Endodermal cell (in vitro differentiated cells): Measurements from ENCODE around the gene DCAF10. TPM values are rescaled to one million over a fixed set of nuclear protein-coding genes. Genes with fewer than 3 reads are reported as not detected.
"Not testable (repeated sequence)": the region's sequence is repeated elsewhere in the genome, so short reads cannot be mapped to it uniquely, and the experiment has no call there.

Experiments used
- DNase-seq: peaks from one replicate; pipeline ENCODE4 v3.0.0-alpha.2; 2017
- H3K27ac ChIP-seq: 2 replicates; pipeline ENCODE4 v1.5.1; 2013; ENCODE audit warnings: mild to moderate bottlenecking, low read depth, low read length, moderate library complexity
- H3K27me3 ChIP-seq: 2 replicates; pipeline ENCODE4 v1.6.1; 2013; ENCODE audit warnings: mild to moderate bottlenecking, low read length, moderate library complexity; ENCODE audit not compliant: insufficient read depth, control insufficient read depth, poor library complexity, severe bottlenecking
- H3K36me3 ChIP-seq: 2 replicates; pipeline ENCODE4 v1.7.0; 2013; ENCODE audit warnings: mild to moderate bottlenecking, low read length, moderate library complexity; ENCODE audit not compliant: control insufficient read depth, insufficient read depth
- H3K4me1 ChIP-seq: one replicate; pipeline ENCODE4 v1.7.0; 2013; ENCODE audit warnings: low read length; ENCODE audit not compliant: control insufficient read depth, insufficient read depth
- H3K4me3 ChIP-seq: 2 replicates; pipeline ENCODE4 v1.5.1; 2013; ENCODE audit warnings: mild to moderate bottlenecking, low read length, moderate library complexity
- H3K9ac ChIP-seq: 2 replicates; pipeline ENCODE4 v1.6.1; 2013; ENCODE audit warnings: mild to moderate bottlenecking, low read length, moderate library complexity; ENCODE audit not compliant: poor library complexity, severe bottlenecking; ENCODE audit errors: extremely low read depth
- H3K9me3 ChIP-seq: 2 replicates; pipeline ENCODE4 v1.6.1; 2013; ENCODE audit warnings: mild to moderate bottlenecking, low read length, moderate library complexity; ENCODE audit not compliant: control insufficient read depth
- H3K27ac Mint-ChIP-seq: 2 replicates; pipeline ENCODE4 v1.8.0; 2020; ENCODE audit warnings: mixed read lengths
- H3K27me3 Mint-ChIP-seq: 2 replicates; pipeline ENCODE4 v1.8.0; 2021; ENCODE audit warnings: mild to moderate bottlenecking, mixed read lengths; ENCODE audit not compliant: insufficient read depth
- H3K36me3 Mint-ChIP-seq: 2 replicates; pipeline ENCODE4 v1.8.0; 2020; ENCODE audit warnings: low read depth, mixed read lengths
- H3K4me1 Mint-ChIP-seq: 2 replicates; pipeline ENCODE4 v1.8.0; 2020; ENCODE audit warnings: mixed read lengths
- H3K4me3 Mint-ChIP-seq: 2 replicates; pipeline ENCODE4 v1.8.0; 2020; ENCODE audit warnings: mild to moderate bottlenecking, moderate library complexity, mixed read lengths
- H3K9me3 Mint-ChIP-seq: 2 replicates; pipeline ENCODE4 v1.8.0; 2020; ENCODE audit warnings: mild to moderate bottlenecking, mixed read lengths
- WGBS, 2 experiments: methylation state at CpG; one replicate each; pipeline versions ENCODE4 v1.1.5 to v1.1.7; 2013; ENCODE audit warnings: missing lambda C conversion rate in 2 of 2, mixed read lengths in 1 of 2; ENCODE audit not compliant: insufficient coverage in 1 of 2, insufficient read length in 1 of 2; 5-methylcytosine and 5-hydroxymethylcytosine counted together
- total RNA-seq, 2 donors: library from RNA; stranded (reverse); fragmentation: NEBNext Ultra II Directional in 1 of 2; extraction: Animal tissue kit (Norgen Biotek cat#: 25700) in 1 of 2; gene quantifications; 2 replicates in 1 of 2; 3 replicates in 1 of 2; pipeline ENCODE4 v1.2.1, GENCODE V29; 2021
- TF ChIP-seq, protein P1 (sequence below): fragments of 200-600 bp; sonication (generic); conservative IDR thresholded peaks from 2 replicates; pipeline ENCODE4 v1.5.0; 2021; ENCODE audit warnings: antibody characterized with exemption, mild to moderate bottlenecking

DCAF10 gene
- total RNA-seq, 2 donors from 2014 or later = 24.0 to 26.3 TPM

DNA sequence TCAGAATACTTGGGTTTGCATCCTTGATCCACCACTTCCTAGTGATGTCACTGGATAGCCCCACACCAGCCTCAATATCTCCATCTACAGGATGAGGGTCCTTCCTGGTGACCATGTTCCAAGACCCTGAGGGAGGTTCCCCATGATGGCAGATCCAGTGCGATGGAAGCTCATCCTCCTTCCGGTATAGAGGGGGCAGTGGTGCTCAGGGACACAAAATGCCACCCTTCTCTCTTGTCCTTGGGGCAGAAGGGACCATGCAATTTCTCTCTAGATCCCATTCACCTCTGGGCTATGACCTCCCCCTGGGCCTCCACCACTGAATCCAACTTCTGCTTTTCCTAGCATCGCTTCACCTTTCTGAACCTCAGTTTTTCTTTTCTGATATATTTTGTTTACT is 108.7 kb downstream of the DCAF10 start:
- Mint-ChIP-seq H3K36me3 (peaks cover 6% of the 10 kb centered on the region), H3K27me3 (no peaks in the 10 kb centered on the region), H3K9me3 (no peaks in the 10 kb centered on the region), H3K27ac (no peak overlapping the region), H3K4me1 (peaks cover 9% of the 10 kb centered on the region), H3K4me3 (no peak overlapping the region)
- Histone ChIP-seq H3K36me3 (no peaks in the 10 kb centered on the region), H3K4me1 (peaks cover 8% of the 10 kb centered on the region), H3K9ac (no peak overlapping the region), H3K27ac (no peak overlapping the region), H3K9me3 (no peaks in the 10 kb centered on the region), H3K27me3 (no peaks in the 10 kb centered on the region), H3K4me3 (no peak overlapping the region)
- TF ChIP-seq, protein P1, sequence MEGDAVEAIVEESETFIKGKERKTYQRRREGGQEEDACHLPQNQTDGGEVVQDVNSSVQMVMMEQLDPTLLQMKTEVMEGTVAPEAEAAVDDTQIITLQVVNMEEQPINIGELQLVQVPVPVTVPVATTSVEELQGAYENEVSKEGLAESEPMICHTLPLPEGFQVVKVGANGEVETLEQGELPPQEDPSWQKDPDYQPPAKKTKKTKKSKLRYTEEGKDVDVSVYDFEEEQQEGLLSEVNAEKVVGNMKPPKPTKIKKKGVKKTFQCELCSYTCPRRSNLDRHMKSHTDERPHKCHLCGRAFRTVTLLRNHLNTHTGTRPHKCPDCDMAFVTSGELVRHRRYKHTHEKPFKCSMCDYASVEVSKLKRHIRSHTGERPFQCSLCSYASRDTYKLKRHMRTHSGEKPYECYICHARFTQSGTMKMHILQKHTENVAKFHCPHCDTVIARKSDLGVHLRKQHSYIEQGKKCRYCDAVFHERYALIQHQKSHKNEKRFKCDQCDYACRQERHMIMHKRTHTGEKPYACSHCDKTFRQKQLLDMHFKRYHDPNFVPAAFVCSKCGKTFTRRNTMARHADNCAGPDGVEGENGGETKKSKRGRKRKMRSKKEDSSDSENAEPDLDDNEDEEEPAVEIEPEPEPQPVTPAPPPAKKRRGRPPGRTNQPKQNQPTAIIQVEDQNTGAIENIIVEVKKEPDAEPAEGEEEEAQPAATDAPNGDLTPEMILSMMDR = no peak
- WGBS, 2 experiments = 92 to 95% methylated on average over 2 to 3 of the region's 3 CpGs
- DNase-seq = no peak

DNA sequence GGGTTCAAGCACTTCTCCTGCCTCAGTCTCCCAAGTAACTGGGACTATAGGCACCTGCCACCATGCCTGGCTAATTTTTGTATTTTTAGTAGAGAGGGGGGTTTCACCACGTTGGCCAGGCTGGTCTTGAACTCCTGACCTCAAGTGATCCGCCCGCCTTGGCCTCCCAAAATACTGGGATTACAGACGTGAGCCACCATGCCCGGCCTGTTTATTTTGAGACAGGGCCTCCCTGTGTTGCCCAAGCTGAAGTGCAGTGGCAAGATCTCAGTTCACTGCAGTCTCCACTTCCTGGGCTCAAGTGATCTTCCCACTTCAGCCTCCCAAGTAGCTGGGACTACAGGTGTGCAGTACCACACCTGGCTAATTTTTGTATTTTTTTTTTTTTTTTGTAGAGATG is 109.2 kb downstream of the DCAF10 start:
- not testable (repeated sequence) for H3K36me3 ChIP-seq, H3K9me3 ChIP-seq, H3K4me1 Mint-ChIP-seq, H3K27me3 Mint-ChIP-seq, H3K9ac ChIP-seq, H3K36me3 Mint-ChIP-seq, H3K9me3 Mint-ChIP-seq, H3K4me3 Mint-ChIP-seq, H3K27ac Mint-ChIP-seq, DNase-seq, H3K27ac ChIP-seq, H3K27me3 ChIP-seq, H3K4me1 ChIP-seq, H3K4me3 ChIP-seq
- WGBS, 2 experiments = 93 to 95% methylated on average over 3 to 5 of the region's 5 CpGs

DNA sequence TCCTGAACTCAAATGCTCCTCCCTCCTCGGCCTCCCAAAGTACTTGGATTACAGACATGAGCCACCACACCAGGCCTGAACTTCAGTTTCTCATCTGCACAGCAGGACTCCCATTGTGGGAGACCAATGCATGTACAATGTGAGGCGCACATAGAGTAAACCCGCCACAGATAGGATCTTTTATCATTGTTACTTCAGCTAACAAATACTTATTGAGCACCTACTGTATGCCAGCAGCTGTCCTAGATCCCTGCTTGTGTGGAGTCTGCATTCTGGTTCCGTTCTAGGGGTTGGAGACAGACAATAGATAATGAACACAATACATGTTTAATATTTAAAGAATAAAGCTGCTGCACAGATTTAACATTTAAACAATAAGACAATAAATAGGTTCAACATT is 109.7 kb downstream of the DCAF10 start:
- H3K27me3 Mint-ChIP-seq = no peaks in the 10 kb centered on the region
- peaks cover 4% of the 10 kb centered on the region for H3K4me1 Mint-ChIP-seq
- H3K4me3 Mint-ChIP-seq = no peak overlapping the region
- WGBS, 2 experiments = 97 to 100% methylated on average over 2 to 4 of the region's 4 CpGs
- peaks cover under 1% of the 10 kb centered on the region for H3K4me1 ChIP-seq
- no peak overlapping the region for H3K9ac ChIP-seq
- H3K4me3 ChIP-seq = no peak overlapping the region
- peaks cover 4% of the 10 kb centered on the region for H3K36me3 ChIP-seq
- H3K27ac Mint-ChIP-seq = no peak overlapping the region
- no peaks in the 10 kb centered on the region for H3K27me3 ChIP-seq
- H3K36me3 Mint-ChIP-seq = peaks cover 10% of the 10 kb centered on the region
- H3K9me3 ChIP-seq = no peaks in the 10 kb centered on the region
- no peak overlapping the region for H3K27ac ChIP-seq
- DNase-seq = no peak
- TF ChIP-seq, protein P1 = no peak
- no peaks in the 10 kb centered on the region for H3K9me3 Mint-ChIP-seq

DNA sequence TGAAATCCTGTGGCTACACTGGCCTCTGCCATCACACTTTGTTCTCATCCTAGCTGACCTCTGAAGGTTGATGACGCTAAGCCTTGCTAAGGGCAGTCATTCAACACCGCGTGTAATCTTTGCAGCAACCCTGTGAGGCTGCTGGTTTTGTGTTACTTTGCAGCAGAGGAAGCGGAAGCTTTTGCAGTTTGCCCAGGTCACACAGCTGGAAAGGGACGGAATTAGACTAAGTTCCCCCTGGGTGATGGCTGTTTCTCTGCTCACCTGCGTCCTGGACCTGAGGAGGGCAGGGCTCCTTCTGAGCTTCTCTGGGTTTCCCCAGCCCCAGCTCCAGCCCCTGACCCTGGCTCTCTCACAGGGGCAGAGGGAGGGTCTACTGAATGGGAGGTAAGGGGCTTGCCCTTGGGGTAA is 110.7 kb downstream of the DCAF10 start:
- peaks cover 17% of the 10 kb centered on the region for H3K36me3 Mint-ChIP-seq
- Histone ChIP-seq H3K4me3 (no peak overlapping the region), H3K4me1 (no peaks in the 10 kb centered on the region), H3K9me3 (no peaks in the 10 kb centered on the region), H3K9ac (no peak overlapping the region), H3K36me3 (peaks cover 14% of the 10 kb centered on the region), H3K27me3 (no peaks in the 10 kb centered on the region), H3K27ac (no peak overlapping the region)
- TF ChIP-seq, protein P1 = no peak
- no peaks in the 10 kb centered on the region for H3K27me3 Mint-ChIP-seq
- peaks cover 3% of the 10 kb centered on the region for H3K4me1 Mint-ChIP-seq
- H3K9me3 Mint-ChIP-seq = no peaks in the 10 kb centered on the region
- H3K4me3 Mint-ChIP-seq = no peak overlapping the region
- no peak for DNase-seq
- WGBS, 2 experiments = 89 to 93% methylated on average over 5 to 6 of the region's 6 CpGs
- no peak overlapping the region for H3K27ac Mint-ChIP-seq
